SK-N-MC (cell line): ENCODE measurements around the gene FOXI2.

Source experiments
- EZH2 ChIP-seq: fragments of 200-600 bp; sonication (generic); IDR thresholded peaks from one replicate; pipeline ENCODE4 v1.6.1; 2017; ENCODE audit warnings: antibody characterized with exemption
- FOXP2 ChIP-seq: optimal IDR thresholded peaks from 2 replicates; pipeline ENCODE3; 2011; ENCODE audit warnings: mild to moderate bottlenecking, moderate library complexity; ENCODE audit not compliant: insufficient read depth; ENCODE audit errors: extremely low read length, control extremely low read depth
- POLR2AphosphoS5 ChIP-seq: IDR thresholded peaks from 2 replicates; pipeline ENCODE4 v1.6.1; 2012; ENCODE audit warnings: mild to moderate bottlenecking, low read depth, low read length, borderline replicate concordance

GRCh38 chr10:127745861-127746260 lies 8.9 kb downstream of the FOXI2 start:
- no peak for TF ChIP-seq POLR2AphosphoS5
- TF ChIP-seq EZH2, result no peak
- no peak for TF ChIP-seq FOXP2
